Lower leg skin (tissue), 4 donors: ENCODE measurements around the gene SWT1. TPM values are rescaled to one million over a fixed set of nuclear protein-coding genes. Genes with fewer than 3 reads are reported as not detected.

ENCODE experiments used
- DNase-seq, 2 donors: peaks; one replicate each; pipeline ENCODE4 v3.0.0-alpha.2; 2019; ENCODE audit warnings: low spot score in 2 of 2
- H3K4me3 ChIP-seq: fragments of 200-600 bp; sonication (generic); 2 replicates; pipeline ENCODE4 v1.5.1; 2017; ENCODE audit warnings: mild to moderate bottlenecking, low read depth; ENCODE audit not compliant: poor library complexity, severe bottlenecking
- CTCF ChIP-seq, 3 donors: fragments of 450-650 bp; IDR thresholded peaks; one replicate each; pipeline ENCODE4 v1.5.1; 2016; ENCODE audit warnings: antibody characterized with exemption in 3 of 3, mild to moderate bottlenecking in 3 of 3, moderate library complexity in 2 of 3
- POLR2A ChIP-seq, 2 donors: fragments of 450-650 bp; IDR thresholded peaks; one replicate each; pipeline ENCODE4 v1.6.1; 2016 to 2017; ENCODE audit warnings: antibody characterized with exemption in 2 of 2, mild to moderate bottlenecking in 1 of 2, moderate library complexity in 1 of 2
- WGBS, 2 donors: methylation state at CpG; one replicate each; pipeline ENCODE4 v1.1.5; 2018; 5-methylcytosine and 5-hydroxymethylcytosine counted together
- intact Hi-C: fragments of 100-400 bp; cut with DNase I; formaldehyde crosslinking; loops from one replicate; pipeline ENCODE4 v1.15.0; 2023; ENCODE audit warnings: low total_unique reads
- total RNA-seq, 4 donors: library from RNA; depleted of rRNA; stranded (reverse); fragments of >200 nt; gene quantifications; one replicate each; pipeline ENCODE4 v1.1.0, GENCODE V29; 2016

Gene SWT1
- total RNA-seq, 4 donors from 2014 or later = 3.9 to 6.3 (median 4.5) TPM

- TF ChIP-seq POLR2A (IDR thresholded peaks at IDR 0.05) (no peak), CTCF (IDR thresholded peaks at IDR 0.05) (no peak)
- DNase-seq = no peak
- WGBS, 2 donors = 85 to 86% methylated on average over 2 of the region's 2 CpGs
- H3K4me3 ChIP-seq = no peak overlapping the region
- intact Hi-C loops = no loop called here
Measured at GRCh38 chr1:185129708-185130107, 27.3 kb upstream of the SWT1 start.

GRCh38 chr1:185132534-185132933, 24.4 kb upstream of the SWT1 start:
- no peak for TF ChIP-seq CTCF (IDR thresholded peaks at IDR 0.05)
- TF ChIP-seq POLR2A (IDR thresholded peaks at IDR 0.05) = no peak
- WGBS, 2 donors = 96 to 97% methylated on average over 1 of the region's 1 CpG
- no peak for DNase-seq
- intact Hi-C loops = no loop called here
- no peak overlapping the region for H3K4me3 ChIP-seq

GRCh38 chr1:185137896-185138545, 18.9 kb upstream of the SWT1 start:
- H3K4me3 ChIP-seq = no peak overlapping the region
- WGBS, 2 donors = 93 to 95% methylated on average over 1 of the region's 1 CpG
- intact Hi-C loops = no loop called here
- DNase-seq = no peak
- TF ChIP-seq CTCF (IDR thresholded peaks at IDR 0.05) (no peak), POLR2A (IDR thresholded peaks at IDR 0.05) (no peak)

- H3K4me3 ChIP-seq = no peak overlapping the region
- intact Hi-C loops = no loop called here
- no peak for DNase-seq
- TF ChIP-seq CTCF (IDR thresholded peaks at IDR 0.05) (no peak), POLR2A (IDR thresholded peaks at IDR 0.05) (no peak)
- WGBS, 2 donors = 94 to 95% methylated on average over 4 of the region's 4 CpGs
Measured at GRCh38 chr1:185139246-185139645, 17.7 kb upstream of the SWT1 start.

- H3K4me3 ChIP-seq = no peak overlapping the region
- intact Hi-C loops = no loop called here
- TF ChIP-seq CTCF (IDR thresholded peaks at IDR 0.05) (no peak), POLR2A (IDR thresholded peaks at IDR 0.05) (no peak)
- no peak for DNase-seq
Measured at GRCh38 chr1:185144233-185144632, 12.7 kb upstream of the SWT1 start.

- WGBS, 2 donors = 94 to 95% methylated on average over 5 of the region's 5 CpGs
- no peak for TF ChIP-seq CTCF (IDR thresholded peaks at IDR 0.05)
- TF ChIP-seq POLR2A (IDR thresholded peaks at IDR 0.05) = no peak
- intact Hi-C loops = no loop called here
- no peak overlapping the region for H3K4me3 ChIP-seq
- no peak for DNase-seq
Measured at GRCh38 chr1:185151215-185151614, 5.8 kb upstream of the SWT1 start.
